Islet of Langerhans (tissue), 1 donor: ENCODE data around the gene RSU1.
A peak's percentile ranks its signal among the peaks of the same experiment; 100 is the strongest.
"Not testable (repeated sequence)": the region's sequence is repeated elsewhere in the genome, so short reads cannot be mapped to it uniquely, and the experiment has no call there.

ENCODE experiments used
- FAIRE-seq: peaks from one replicate; lab custom pipeline; 2011; peaks lifted over from hg19 to GRCh38; lab: Jason Lieb, UNC

Gene RSU1

DNA sequence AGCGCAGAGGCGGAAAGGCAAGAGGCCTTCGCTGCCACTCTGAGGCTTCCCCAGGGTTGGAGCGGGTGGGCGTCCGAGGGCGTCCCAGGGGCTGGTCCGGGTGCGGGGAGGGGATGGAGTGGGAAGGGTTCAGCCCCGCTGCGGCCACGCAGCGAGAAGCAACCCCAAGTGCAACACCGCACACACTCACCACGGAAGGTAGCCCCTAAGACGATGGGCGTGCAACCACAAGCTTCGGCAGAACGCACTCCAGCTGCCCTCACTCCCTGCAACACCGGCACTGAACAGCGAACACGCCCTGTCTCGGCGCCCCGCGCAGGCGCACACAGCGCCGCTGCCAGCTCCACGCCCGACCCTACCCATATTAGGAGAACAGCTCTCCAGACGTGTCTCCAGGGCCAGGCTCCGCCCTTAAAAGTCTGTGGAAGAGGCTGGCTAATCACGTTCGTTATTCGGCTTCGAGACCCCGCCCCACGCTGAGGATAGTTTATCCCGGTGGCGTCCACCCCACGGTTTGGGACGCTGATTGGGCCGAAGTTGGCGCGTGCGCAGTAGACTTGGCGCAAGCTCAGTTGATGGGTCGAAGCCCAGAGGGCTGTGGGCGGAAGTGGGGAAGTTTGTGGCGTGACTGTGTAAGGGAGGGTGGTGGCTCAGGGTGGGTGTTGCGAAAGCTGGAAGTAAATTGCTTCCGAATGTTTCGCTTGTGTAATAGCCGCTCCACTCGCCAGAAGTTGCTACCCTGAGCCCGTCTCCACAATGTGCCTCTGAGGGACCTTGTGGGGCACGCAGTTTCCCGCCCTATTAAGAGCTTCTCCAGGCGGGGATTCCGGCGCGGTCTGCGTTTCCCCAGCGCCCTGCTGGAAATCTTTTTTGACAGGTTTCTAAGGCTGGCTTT is at the start of gene RSU1:
RSU1 (minus strand) TSS at position 300 of the 895 bp plus-strand sequence. CDS start 343 bp downstream, outside the sequence.
- peak; percentile 98 for FAIRE-seq

GRCh38 chr10:16866541-16867275 is 49.5 kb upstream of the RSU1 start:
- no peak for FAIRE-seq

DNA sequence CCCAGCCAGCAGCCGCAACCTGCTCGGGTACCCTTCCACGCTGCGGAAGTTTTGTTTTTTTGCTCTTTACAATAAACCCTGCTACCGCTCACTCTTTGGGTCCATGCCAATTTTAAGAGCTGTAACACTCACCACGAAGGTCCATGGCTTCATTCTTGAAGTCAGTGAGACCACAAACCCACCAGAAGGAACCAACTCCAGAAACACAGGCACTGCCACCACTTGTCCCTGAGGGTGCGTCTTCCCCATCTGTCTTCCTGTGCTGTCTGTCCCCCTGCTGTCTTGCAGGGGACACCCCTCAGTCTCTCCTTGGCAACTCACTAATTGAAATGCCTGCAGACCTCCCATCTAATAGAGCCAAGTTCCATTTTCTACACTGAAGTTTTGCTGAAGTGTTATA is 48.5 kb upstream of the RSU1 start:
- no peak for FAIRE-seq

GRCh38 chr10:16863766-16864165 is 46.5 kb upstream of the RSU1 start:
- no peak for FAIRE-seq

DNA sequence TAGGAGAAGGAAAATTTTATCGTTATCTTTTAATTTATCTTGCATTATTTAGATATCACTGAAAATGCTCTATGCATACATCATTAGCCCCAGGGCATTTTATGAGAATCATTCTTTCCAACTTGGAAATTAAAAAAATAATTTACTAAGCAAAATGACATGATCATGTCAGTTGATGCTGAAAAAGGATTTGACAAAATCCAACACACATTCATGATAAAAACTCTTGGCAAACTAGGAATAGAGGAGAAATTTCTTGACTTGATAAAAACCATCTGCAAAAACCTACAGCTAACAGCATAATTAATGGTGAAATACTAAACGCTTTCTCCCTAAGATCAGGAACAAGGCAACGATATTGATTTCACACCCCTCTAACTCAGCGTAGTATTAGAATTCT is 40.2 kb upstream of the RSU1 start:
- no peak for FAIRE-seq

- no peak for FAIRE-seq
Observed at GRCh38 chr10:16856567-16856966, 39.3 kb upstream of the RSU1 start.

DNA sequence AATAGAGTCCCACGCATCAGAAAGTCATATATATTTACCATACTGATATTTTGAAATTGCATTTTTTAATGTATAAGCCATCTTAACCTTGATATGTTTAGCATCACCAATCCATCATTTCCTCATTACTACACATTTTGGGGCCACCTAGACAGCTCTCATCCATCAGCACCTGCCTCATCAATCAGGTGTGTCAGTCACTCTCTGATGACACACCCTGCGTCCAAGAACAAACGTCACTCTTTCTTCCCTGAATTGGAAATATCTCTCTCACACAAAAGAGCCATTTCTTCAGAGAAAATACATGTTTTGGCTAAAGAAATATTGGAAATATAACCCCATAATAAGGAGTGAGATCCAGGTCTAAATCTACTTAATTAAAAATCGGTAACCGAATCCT is 38.9 kb upstream of the RSU1 start:
- FAIRE-seq = no peak

GRCh38 chr10:16854623-16855022 is 37.4 kb upstream of the RSU1 start:
- FAIRE-seq = no peak

GRCh38 chr10:16853809-16854208 is 36.6 kb upstream of the RSU1 start:
- no peak for FAIRE-seq

DNA sequence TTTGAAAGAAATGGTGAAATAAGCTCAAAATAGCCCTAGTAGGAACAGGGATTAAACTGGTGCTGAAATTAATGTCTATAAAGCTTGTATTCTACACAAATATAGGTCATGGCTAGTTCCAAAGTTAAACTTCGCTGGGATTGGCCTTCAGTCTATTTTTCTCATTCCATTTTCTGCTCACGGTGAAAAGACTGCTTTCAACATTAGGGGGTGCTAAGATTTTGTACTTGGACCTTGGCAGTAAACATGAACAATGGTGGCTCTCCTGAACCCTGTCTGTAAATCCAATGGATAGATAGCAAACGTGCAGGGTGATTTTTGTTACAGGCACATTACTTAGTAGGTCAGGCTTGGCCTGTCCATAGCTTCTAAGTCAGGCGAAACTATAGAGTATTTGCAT is 36.0 kb upstream of the RSU1 start:
- FAIRE-seq = no peak

- FAIRE-seq = no peak
Observed at GRCh38 chr10:16852624-16853023, 35.4 kb upstream of the RSU1 start.

GRCh38 chr10:16848562-16849154 is 31.4 kb upstream of the RSU1 start:
- FAIRE-seq = no peak

DNA sequence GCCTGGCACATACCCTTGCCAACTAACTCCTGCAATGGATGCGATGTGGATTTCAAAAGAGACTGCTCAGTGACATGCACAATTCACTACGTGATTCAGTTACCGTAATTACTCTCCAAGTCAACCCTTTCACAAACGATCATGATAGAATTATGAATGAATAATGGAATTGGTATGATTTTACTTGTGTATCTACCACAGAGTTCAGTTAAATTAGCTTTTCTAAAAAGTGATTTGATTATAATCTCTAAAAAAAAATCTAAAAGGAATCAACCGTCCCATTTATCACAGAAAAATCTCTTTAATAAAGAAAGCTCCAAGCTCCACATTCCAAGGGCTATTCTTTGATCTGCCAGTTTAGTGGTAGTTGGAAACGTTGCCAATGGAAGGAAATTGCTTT is 30.4 kb upstream of the RSU1 start:
- no peak for FAIRE-seq

- no peak for FAIRE-seq
Observed at GRCh38 chr10:16845248-16845647, 28.0 kb upstream of the RSU1 start.

DNA sequence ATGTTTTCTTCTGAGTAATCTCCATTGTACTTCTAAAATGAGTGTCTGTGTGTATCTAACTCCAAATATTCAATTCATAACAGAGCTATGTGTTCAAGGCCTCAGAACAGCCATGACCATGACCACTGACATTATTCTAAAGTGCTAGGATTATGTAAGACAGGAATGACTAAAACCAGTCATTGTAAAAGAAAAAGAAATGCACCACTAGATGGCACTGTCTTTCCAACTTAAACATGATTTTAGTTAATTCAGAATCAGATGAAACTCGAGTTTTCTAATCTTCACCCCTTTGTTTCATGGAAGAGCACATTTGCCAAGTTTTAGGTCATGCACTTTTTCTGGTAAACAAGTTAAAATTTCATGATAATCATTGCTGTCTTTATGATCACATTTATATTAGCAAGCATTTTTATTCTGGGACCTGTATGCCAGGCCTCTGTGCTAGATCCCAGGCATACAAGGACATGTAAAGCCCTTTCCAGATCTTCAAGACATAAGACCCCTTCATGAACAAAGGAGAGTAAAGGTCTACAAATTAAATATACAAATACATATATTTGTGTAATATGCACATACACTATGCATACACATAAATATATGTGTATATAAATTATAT is 26.1 kb upstream of the RSU1 start:
- peak; percentile 100 for FAIRE-seq

DNA sequence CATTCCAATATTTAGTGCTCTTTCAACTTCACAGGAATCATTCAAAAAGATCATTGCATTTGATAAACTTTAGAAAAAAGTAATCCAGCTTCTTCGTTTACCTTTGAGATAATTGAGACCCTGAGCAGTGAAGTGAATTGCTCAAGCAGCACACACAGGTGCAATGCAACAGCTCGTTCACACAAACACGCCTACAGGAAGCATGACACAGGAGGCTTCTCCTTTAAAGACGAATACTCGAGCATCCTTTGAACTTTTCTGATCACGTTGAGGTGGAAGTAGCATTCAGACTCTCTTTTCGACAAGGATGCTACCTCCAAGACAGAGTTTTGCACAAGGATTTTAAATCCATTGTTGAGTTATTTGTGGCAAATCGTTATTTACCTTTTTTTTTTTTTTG is 18.0 kb upstream of the RSU1 start:
- no peak for FAIRE-seq

DNA sequence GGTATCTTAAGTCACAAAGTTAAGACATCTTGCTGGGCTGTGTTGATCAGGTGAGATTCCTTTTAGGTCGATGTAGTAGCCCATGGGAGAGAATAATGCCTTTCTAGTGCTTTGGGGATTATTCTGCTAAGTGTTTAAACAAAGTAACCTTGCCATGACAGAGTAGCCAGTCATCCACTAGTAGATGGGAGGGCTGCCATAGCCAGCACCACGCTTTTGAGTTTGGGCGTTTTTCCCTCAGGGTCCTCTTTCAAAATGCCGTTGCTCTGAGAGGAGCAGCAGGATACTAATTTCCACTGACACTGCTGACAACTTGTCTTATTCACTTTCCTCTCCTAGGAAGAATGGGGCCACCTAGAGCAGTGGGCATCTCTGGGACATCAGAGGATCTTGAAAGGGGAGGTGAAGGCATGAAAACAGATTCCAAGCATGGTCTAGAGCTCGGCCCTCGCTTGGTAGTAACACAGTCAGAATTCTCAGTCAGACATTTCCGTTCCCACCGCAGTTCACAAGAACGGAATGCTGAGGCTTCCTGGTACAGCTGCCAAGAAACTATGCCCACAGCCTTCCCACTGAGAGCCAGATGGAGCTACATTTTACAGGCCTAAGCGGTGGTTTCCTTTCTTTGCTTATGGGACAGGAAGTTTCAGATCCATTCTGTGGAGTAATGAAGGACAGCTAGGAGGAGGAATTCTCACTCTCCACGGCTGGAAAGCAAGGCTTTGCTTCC is 15.3 kb upstream of the RSU1 start:
- FAIRE-seq = no peak

- FAIRE-seq = no peak
Observed at GRCh38 chr10:16828701-16829175, 11.5 kb upstream of the RSU1 start.

DNA sequence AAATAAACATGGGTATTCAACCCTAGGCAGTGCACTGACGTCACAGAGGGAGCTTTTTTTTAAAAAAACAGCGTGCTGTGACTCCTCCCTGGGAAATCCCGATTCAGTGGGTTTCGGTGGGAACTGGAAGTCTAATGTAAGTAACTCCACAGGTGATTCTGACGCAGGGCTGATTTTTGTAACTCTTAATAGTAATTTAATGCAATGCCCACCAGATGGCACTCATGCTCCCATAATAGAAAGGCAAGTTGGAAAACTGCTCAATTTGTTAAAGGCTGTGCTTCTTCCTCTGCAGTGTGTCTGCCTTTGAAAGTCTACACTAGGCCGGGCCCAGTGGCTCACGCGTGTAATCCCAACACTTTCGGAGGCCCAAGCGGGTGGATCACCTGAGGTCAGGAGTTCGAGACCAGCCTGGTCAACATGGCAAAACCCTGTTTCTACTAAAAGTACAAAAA is 10.9 kb upstream of the RSU1 start:
- FAIRE-seq = peak; percentile 95

- FAIRE-seq = not testable (repeated sequence)
Observed at GRCh38 chr10:16827474-16827873, 10.2 kb upstream of the RSU1 start.

DNA sequence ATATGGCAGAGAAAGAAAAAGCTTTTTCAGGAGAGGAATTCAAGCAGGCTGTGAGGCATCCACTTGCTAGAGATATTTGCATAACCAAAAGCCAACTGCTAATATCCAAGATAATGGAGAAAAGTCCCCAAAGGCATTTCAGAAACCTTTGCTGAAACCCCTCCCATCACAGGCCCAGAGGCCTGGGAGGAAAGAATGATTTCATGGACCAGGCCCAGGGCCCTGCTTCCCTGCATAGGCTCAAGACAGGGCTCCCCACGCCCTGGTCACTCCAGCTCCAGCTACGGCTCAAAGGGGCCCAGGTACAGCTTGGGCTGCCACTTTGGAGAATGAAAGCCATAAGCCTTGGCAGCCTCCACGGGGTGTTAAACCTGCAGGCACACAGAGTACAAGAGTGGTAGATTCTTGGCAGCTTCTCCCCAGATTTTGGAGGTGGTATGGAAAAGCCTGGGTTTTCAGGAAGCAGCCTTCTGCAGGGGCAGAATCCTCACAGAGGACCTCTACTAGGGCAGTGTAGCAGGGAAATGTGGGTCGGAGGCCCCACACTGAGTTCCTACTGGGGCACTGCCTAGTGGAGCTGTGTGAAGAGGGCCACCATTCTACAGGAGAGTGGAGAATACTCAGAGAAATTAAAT is 5.6 kb upstream of the RSU1 start:
- FAIRE-seq = no peak
